Astrocyte (in vitro differentiated cells and primary cell): Measurements from ENCODE around the gene DTNB. TPM values are rescaled to one million over a fixed set of nuclear protein-coding genes. Genes with fewer than 3 reads are reported as not detected.
"Not testable (repeated sequence)": the region's sequence is repeated elsewhere in the genome, so short reads cannot be mapped to it uniquely, and the experiment has no call there.

Source experiments
- DNase-seq: peaks from one replicate; pipeline ENCODE4 v3.0.0-alpha.2; 2010; ENCODE audit warnings: low read depth
- FAIRE-seq: peaks from 2 replicates; lab custom pipeline; 2011; peaks lifted over from hg19 to GRCh38; lab: Jason Lieb, UNC
- H2AFZ ChIP-seq: 2 replicates; pipeline ENCODE4 v1.6.0; 2012; ENCODE audit warnings: low read depth, low read length, inconsistent platforms
- H3K27ac ChIP-seq: 2 replicates; pipeline ENCODE4 v1.5.1; 2011; ENCODE audit warnings: low read depth, low read length, inconsistent platforms
- H3K27me3 ChIP-seq: 2 replicates; pipeline ENCODE4 v1.6.0; 2011; ENCODE audit warnings: low read length, inconsistent platforms; ENCODE audit not compliant: insufficient read depth
- H3K36me3 ChIP-seq: 2 replicates; pipeline ENCODE4 v1.5.1; 2011; ENCODE audit warnings: low read length, inconsistent platforms; ENCODE audit not compliant: insufficient read depth
- H3K4me1 ChIP-seq: 2 replicates; pipeline ENCODE4 v1.5.1; 2011; ENCODE audit warnings: low read length, inconsistent platforms; ENCODE audit not compliant: insufficient read depth
- H3K4me2 ChIP-seq: 2 replicates; pipeline ENCODE4 v1.6.0; 2012; ENCODE audit warnings: low read length, inconsistent platforms
- H3K4me3 ChIP-seq: 2 replicates; pipeline ENCODE4 v1.5.1; 2011; ENCODE audit warnings: low read depth, mild to moderate bottlenecking, low read length, inconsistent platforms; ENCODE audit not compliant: insufficient read depth
- H3K79me2 ChIP-seq: 2 replicates; pipeline ENCODE4 v1.6.0; 2012; ENCODE audit warnings: mild to moderate bottlenecking, low read length, inconsistent platforms; ENCODE audit not compliant: insufficient read depth
- H3K9ac ChIP-seq: 2 replicates; pipeline ENCODE4 v1.6.0; 2012; ENCODE audit warnings: mild to moderate bottlenecking, low read length, inconsistent platforms
- H3K9me3 ChIP-seq: 2 replicates; pipeline ENCODE4 v1.5.1; 2012; ENCODE audit warnings: low read depth, mild to moderate bottlenecking, low read length, inconsistent platforms; ENCODE audit not compliant: insufficient read depth
- H4K20me1 ChIP-seq: 2 replicates; pipeline ENCODE4 v1.6.0; 2012; ENCODE audit warnings: low read length, inconsistent platforms; ENCODE audit not compliant: insufficient read depth
- H3K27ac Mint-ChIP-seq: one replicate; pipeline ENCODE4 v1.8.0; 2021; ENCODE audit warnings: mild to moderate bottlenecking, mixed read lengths; ENCODE audit not compliant: unreplicated experiment
- H3K27me3 Mint-ChIP-seq: one replicate; pipeline ENCODE4 v1.8.0; 2021; ENCODE audit warnings: low read depth, mixed read lengths; ENCODE audit not compliant: unreplicated experiment
- H3K36me3 Mint-ChIP-seq: one replicate; pipeline ENCODE4 v1.8.0; 2021; ENCODE audit warnings: low read depth, mixed read lengths; ENCODE audit not compliant: unreplicated experiment
- H3K4me1 Mint-ChIP-seq: one replicate; pipeline ENCODE4 v1.8.0; 2021; ENCODE audit warnings: low read depth, mixed read lengths; ENCODE audit not compliant: unreplicated experiment
- H3K4me3 Mint-ChIP-seq: one replicate; pipeline ENCODE4 v1.8.0; 2021; ENCODE audit warnings: mild to moderate bottlenecking, moderate library complexity, mixed read lengths; ENCODE audit not compliant: unreplicated experiment
- H3K9me3 Mint-ChIP-seq: one replicate; pipeline ENCODE4 v1.8.0; 2021; ENCODE audit warnings: mild to moderate bottlenecking, mixed read lengths; ENCODE audit not compliant: unreplicated experiment
- CTCF ChIP-seq: IDR thresholded peaks from 2 replicates; pipeline ENCODE4 v1.5.1; 2011; ENCODE audit warnings: low read depth, mild to moderate bottlenecking, inconsistent platforms, low read length, moderate library complexity; ENCODE audit not compliant: insufficient read depth
- EZH2 ChIP-seq: IDR thresholded peaks from 2 replicates; pipeline ENCODE4 v1.6.1; 2012; ENCODE audit warnings: mild to moderate bottlenecking, low read length, inconsistent platforms; ENCODE audit not compliant: insufficient read depth
- total RNA-seq: library from RNA; stranded (reverse); gene quantifications from 2 replicates; pipeline ENCODE4 v1.2.1, GENCODE V29; 2021

Gene DTNB
- total RNA-seq, 1 donor from 2014 or later: 5.1 TPM

GRCh38 chr2:25534455-25534854 lies 138.9 kb downstream of the DTNB start:
- no peak overlapping the region for H3K4me2 ChIP-seq
- no peaks in the 10 kb centered on the region for H4K20me1 ChIP-seq
- no peaks in the 10 kb centered on the region for H3K4me1 ChIP-seq
- DNase-seq (no peak), FAIRE-seq (no peak)
- H3K27me3 Mint-ChIP-seq: no peaks in the 10 kb centered on the region
- H2AFZ ChIP-seq: no peak overlapping the region
- H3K4me3 ChIP-seq: no peak overlapping the region
- H3K36me3 ChIP-seq: no peaks in the 10 kb centered on the region
- H3K27me3 ChIP-seq: no peaks in the 10 kb centered on the region
- H3K27ac ChIP-seq: no peak overlapping the region
- H3K27ac Mint-ChIP-seq: no peak overlapping the region
- H3K9ac ChIP-seq: no peak overlapping the region
- peaks cover 5% of the 10 kb centered on the region for H3K9me3 Mint-ChIP-seq
- H3K36me3 Mint-ChIP-seq: peaks cover 3% of the 10 kb centered on the region
- H3K4me1 Mint-ChIP-seq: peaks cover 4% of the 10 kb centered on the region
- no peak overlapping the region for H3K4me3 Mint-ChIP-seq
- TF ChIP-seq CTCF: no peak
- no peak for TF ChIP-seq EZH2
- no peaks in the 10 kb centered on the region for H3K79me2 ChIP-seq
- H3K9me3 ChIP-seq: no peaks in the 10 kb centered on the region

- H3K4me1 ChIP-seq, H3K27ac Mint-ChIP-seq, H3K4me1 Mint-ChIP-seq, H3K9me3 ChIP-seq, DNase-seq, H3K27me3 Mint-ChIP-seq, H3K27me3 ChIP-seq, H3K27ac ChIP-seq, H3K9ac ChIP-seq, H3K79me2 ChIP-seq, H3K9me3 Mint-ChIP-seq, H3K4me2 ChIP-seq, H2AFZ ChIP-seq, H4K20me1 ChIP-seq, FAIRE-seq, H3K4me3 ChIP-seq, H3K36me3 Mint-ChIP-seq, H3K36me3 ChIP-seq, H3K4me3 Mint-ChIP-seq: not testable (repeated sequence)
Observed at GRCh38 chr2:25533771-25534170, 139.6 kb downstream of the DTNB start.

- FAIRE-seq: no peak
Observed at GRCh38 chr2:25532521-25532920, 140.9 kb downstream of the DTNB start.

More at GRCh38 chr2:25532521-25532920, 140.9 kb downstream of the DTNB start:
- Histone ChIP-seq H3K9me3 (no peaks in the 10 kb centered on the region), H4K20me1 (no peaks in the 10 kb centered on the region), H3K4me1 (peaks cover 10% of the 10 kb centered on the region), H3K9ac (no peak overlapping the region), H3K79me2 (no peaks in the 10 kb centered on the region), H3K27me3 (no peaks in the 10 kb centered on the region), H3K4me3 (no peak overlapping the region), H3K4me2 (no peak overlapping the region), H3K36me3 (no peaks in the 10 kb centered on the region), H3K27ac (no peak overlapping the region), H2AFZ (no peak overlapping the region)
- Mint-ChIP-seq H3K27ac (no peak overlapping the region), H3K4me3 (no peak overlapping the region), H3K36me3 (peaks cover 3% of the 10 kb centered on the region), H3K9me3 (peaks cover 5% of the 10 kb centered on the region), H3K4me1 (peaks cover 17% of the 10 kb centered on the region), H3K27me3 (no peaks in the 10 kb centered on the region)
- no peak for DNase-seq
- no peak for TF ChIP-seq CTCF
- TF ChIP-seq EZH2: no peak
